ENCODE data around the gene STK33. TPM values are rescaled to one million over a fixed set of nuclear protein-coding genes. Genes with fewer than 3 reads are reported as not detected.
"Not testable (repeated sequence)": the region's sequence is repeated elsewhere in the genome, so short reads cannot be mapped to it uniquely, and the experiment has no call there.

Gene STK33
- total RNA-seq, 1 donor from 2014 or later: 14.9 TPM

DNA sequence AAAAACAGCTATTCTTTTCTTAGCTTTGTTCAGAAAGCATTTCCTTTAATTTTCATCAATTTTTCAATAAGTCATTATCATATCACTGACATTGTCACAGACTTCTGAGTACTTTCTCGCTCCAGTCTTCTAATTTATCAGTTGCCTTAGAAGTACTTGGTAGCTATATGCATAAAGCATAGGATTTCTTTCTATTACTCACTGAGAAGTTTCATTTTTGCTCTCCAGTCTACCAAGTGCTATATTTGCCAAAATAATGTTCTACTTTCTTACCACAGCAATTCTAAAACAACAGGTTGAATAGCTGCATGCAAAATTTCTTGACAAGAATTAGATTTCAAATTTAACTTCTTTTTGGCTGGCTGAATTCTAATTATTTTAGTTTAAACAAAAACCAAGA is 116.3 kb downstream of the STK33 start:
- no peak for TF ChIP-seq CTCF (IDR thresholded peaks at IDR 0.05; ENCODE audit: insufficient read depth, low read length, poor library complexity, severe bottlenecking)
- Histone ChIP-seq H3K27me3 (ENCODE audit: control insufficient read depth, insufficient read depth, low read length) (no peaks in the 10 kb centered on the region), H3K36me3 (ENCODE audit: control insufficient read depth, insufficient read depth, low read length) (no peaks in the 10 kb centered on the region), H3K4me3 (ENCODE audit: low read depth, low read length) (no peak overlapping the region)
- no peak for DNase-seq (ENCODE audit: low read depth)

- no peak for DNase-seq (ENCODE audit: low read depth)
- TF ChIP-seq CTCF (IDR thresholded peaks at IDR 0.05; ENCODE audit: insufficient read depth, low read length, poor library complexity, severe bottlenecking): no peak
- Histone ChIP-seq H3K4me3 (ENCODE audit: low read depth, low read length) (no peak overlapping the region), H3K27me3 (ENCODE audit: control insufficient read depth, insufficient read depth, low read length) (no peaks in the 10 kb centered on the region), H3K36me3 (ENCODE audit: control insufficient read depth, insufficient read depth, low read length) (no peaks in the 10 kb centered on the region)
Measured at GRCh38 chr11:8477151-8477550, 116.9 kb downstream of the STK33 start.

- H3K36me3 ChIP-seq (ENCODE audit: control insufficient read depth, insufficient read depth, low read length); H3K27me3 ChIP-seq (ENCODE audit: control insufficient read depth, insufficient read depth, low read length); DNase-seq (ENCODE audit: low read depth); H3K4me3 ChIP-seq (ENCODE audit: low read depth, low read length): not testable (repeated sequence)
Measured at GRCh38 chr11:8467806-8468205, 126.2 kb downstream of the STK33 start.

- not testable (repeated sequence) for H3K4me3 ChIP-seq (ENCODE audit: low read depth, low read length); DNase-seq (ENCODE audit: low read depth); H3K36me3 ChIP-seq (ENCODE audit: control insufficient read depth, insufficient read depth, low read length); H3K27me3 ChIP-seq (ENCODE audit: control insufficient read depth, insufficient read depth, low read length)
Measured at GRCh38 chr11:8467356-8467755, 126.7 kb downstream of the STK33 start.

DNA sequence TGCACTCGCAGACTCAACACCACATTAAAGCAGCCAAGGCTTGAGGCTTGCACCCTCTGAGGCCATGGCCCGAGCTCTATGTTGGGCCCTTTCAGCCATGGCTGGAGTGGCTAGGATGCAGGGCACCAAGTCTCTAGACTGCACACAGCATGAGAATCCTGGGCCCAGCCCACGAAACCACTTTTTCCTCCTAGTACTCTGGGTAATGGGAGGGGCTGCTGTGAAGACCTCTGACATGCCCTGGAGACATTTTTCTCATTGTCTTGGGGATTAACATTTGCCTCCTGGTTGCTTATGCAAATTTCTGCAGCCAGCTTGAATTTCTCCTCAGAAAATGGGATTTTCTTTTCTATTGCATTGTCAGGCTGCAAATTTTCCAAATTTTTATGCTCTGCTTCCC is 127.1 kb downstream of the STK33 start:
- not testable (repeated sequence) for DNase-seq (ENCODE audit: low read depth); H3K4me3 ChIP-seq (ENCODE audit: low read depth, low read length); H3K36me3 ChIP-seq (ENCODE audit: control insufficient read depth, insufficient read depth, low read length); H3K27me3 ChIP-seq (ENCODE audit: control insufficient read depth, insufficient read depth, low read length)

- DNase-seq (ENCODE audit: low read depth): no peak
- TF ChIP-seq CTCF (IDR thresholded peaks at IDR 0.05; ENCODE audit: insufficient read depth, low read length, poor library complexity, severe bottlenecking): no peak
- Histone ChIP-seq H3K27me3 (ENCODE audit: control insufficient read depth, insufficient read depth, low read length) (no peaks in the 10 kb centered on the region), H3K4me3 (ENCODE audit: low read depth, low read length) (no peak overlapping the region), H3K36me3 (ENCODE audit: control insufficient read depth, insufficient read depth, low read length) (no peaks in the 10 kb centered on the region)
Measured at GRCh38 chr11:8459711-8460399, 134.2 kb downstream of the STK33 start.

DNA sequence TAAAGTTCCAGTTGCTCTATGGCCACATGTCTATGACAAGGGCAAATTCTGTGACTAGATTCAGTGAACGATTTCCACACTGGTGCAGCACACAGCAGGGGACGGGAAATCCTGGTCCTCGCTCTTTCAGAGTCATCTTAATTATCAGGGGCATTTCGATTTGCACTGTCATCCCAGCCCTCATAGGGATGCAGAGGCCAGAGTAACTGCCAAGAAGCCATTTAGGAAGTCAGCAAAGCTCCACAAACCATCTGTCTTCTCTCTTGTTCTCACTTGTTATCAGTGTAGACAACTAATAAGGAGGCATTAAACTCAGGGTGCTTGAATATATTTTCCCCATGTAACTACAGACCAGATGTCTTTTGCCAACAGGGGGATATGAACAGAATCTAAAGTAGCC is 151.7 kb downstream of the STK33 start:
- no peak for TF ChIP-seq CTCF (IDR thresholded peaks at IDR 0.05; ENCODE audit: insufficient read depth, low read length, poor library complexity, severe bottlenecking)
- H3K36me3 ChIP-seq (ENCODE audit: control insufficient read depth, insufficient read depth, low read length): no peaks in the 10 kb centered on the region
- no peak overlapping the region for H3K4me3 ChIP-seq (ENCODE audit: low read depth, low read length)
- DNase-seq (ENCODE audit: low read depth): no peak
- no peaks in the 10 kb centered on the region for H3K27me3 ChIP-seq (ENCODE audit: control insufficient read depth, insufficient read depth, low read length)
